ENCODE data around the gene CTU2. TPM values are rescaled to one million over a fixed set of nuclear protein-coding genes. Genes with fewer than 3 reads are reported as not detected.

CTU2 gene
- total and polyA plus RNA-seq, 2 of the 8 experiments (the other 6 are each of a cell fraction or from before 2014, with no cell fraction given) = 32.7 to 42.9 TPM

- peaks cover 0 to 9% (median 4%) of the 10 kb centered on the region in 4 experiments; a peak in 3 of 8 replicates for H3K36me3 ChIP-seq (ENCODE audit: control insufficient read depth in 2 of 4, insufficient read depth in 4 of 4, low read length in 3 of 4)
- ChIA-PET CTCF (ENCODE audit: partially characterized antibody) (interaction anchor here (1.9 to 2.3 kb wide), 2 partner anchors 12 to 20 kb away, joined by 8 to 9 read pairs; no protein-coding TSS in a partner anchor), POLR2A (ENCODE audit: partially characterized antibody) (no interaction called here)
- no peaks in the 10 kb centered on the region for H3K23me2 ChIP-seq (ENCODE audit: low read depth, low read length)
- 78% methylated on average over 10 of the region's 10 CpGs; no CpG with 5 or more reads in 1 of the 2 experiments for WGBS, 2 experiments (ENCODE audit: extremely low coverage in 1 of 2, insufficient coverage in 1 of 2, insufficient read length in 1 of 2, insufficient replicate concordance in 2 of 2, low coverage in 1 of 2, low lambda C conversion rate in 2 of 2, missing lambda C conversion rate in 1 of 2)
- H4K20me1 ChIP-seq (replicated peaks in 1 of 2; ENCODE audit: control insufficient read depth in 1 of 2, insufficient read depth in 2 of 2, low read length in 2 of 2) = peaks cover 0 to 1% of the 10 kb centered on the region in 2 experiments
- H3K14ac ChIP-seq (ENCODE audit: insufficient read length) = no peak overlapping the region
- H2BK15ac ChIP-seq (ENCODE audit: low read length) = no peak overlapping the region
- H3K79me1 ChIP-seq (ENCODE audit: low read depth, low read length) = no peaks in the 10 kb centered on the region
- H2BK12ac ChIP-seq (ENCODE audit: low read depth, low read length) = no peak overlapping the region
- H3K4ac ChIP-seq (replicated peaks; ENCODE audit: insufficient read length, low read depth, low read length) = no peak overlapping the region
- H3K56ac ChIP-seq (replicated peaks; ENCODE audit: insufficient read length, low read depth, low read length) = no peak overlapping the region
- H2AFZ ChIP-seq (ENCODE audit: low read length) = no peak overlapping the region
- H3K18ac ChIP-seq (ENCODE audit: extremely low read depth, low read length) = no peak overlapping the region
- TF ChIP-seq KDM5A (IDR thresholded peaks at IDR 0.05; ENCODE audit: low read length) = no peak
- no peak for TF ChIP-seq KDM4A (IDR thresholded peaks at IDR 0.05; ENCODE audit: low read depth, low read length, severe bottlenecking)
- no peak overlapping the region for H2BK20ac ChIP-seq (ENCODE audit: low read length)
- H2AK5ac ChIP-seq (ENCODE audit: low read depth, low read length) = no peak overlapping the region
- H3K4me2 ChIP-seq (ENCODE audit: insufficient read depth in 1 of 2, low read depth in 2 of 2, low read length in 2 of 2) = no peak overlapping the region
- H3K4me3 ChIP-seq (ENCODE audit: extremely low read depth in 1 of 4, insufficient read depth in 2 of 4, low read depth in 3 of 4, low read length in 4 of 4) = no peak overlapping the region
- no peaks in the 10 kb centered on the region for H3K9me3 ChIP-seq (ENCODE audit: insufficient read depth in 2 of 2, low read depth in 1 of 2, low read length in 1 of 2)
- H3K23ac ChIP-seq (ENCODE audit: insufficient read length) = no peak overlapping the region
- H4K5ac ChIP-seq (ENCODE audit: insufficient read length, low read depth, low read length) = no peak overlapping the region
- H3K27ac ChIP-seq (ENCODE audit: low read depth, low read length) = no peak overlapping the region
- no peaks in the 10 kb centered on the region for H3K79me2 ChIP-seq (ENCODE audit: control insufficient read depth in 1 of 2, insufficient read depth in 2 of 2, low read length in 2 of 2)
- no peaks in the 10 kb centered on the region; a peak in 2 of 7 replicates for H3K27me3 ChIP-seq (replicated peaks in 1 of 4; ENCODE audit: control insufficient read depth in 3 of 4, extremely low read depth in 1 of 4, insufficient read depth in 3 of 4, low read length in 3 of 4)
- no peak overlapping the region for H4K8ac ChIP-seq (ENCODE audit: extremely low read depth, insufficient read depth, low read length)
- peaks cover 0 to 2% (median 0%) of the 10 kb centered on the region in 4 experiments; a peak in 3 of 7 replicates for H3K4me1 ChIP-seq (replicated peaks in 1 of 4; ENCODE audit: control insufficient read depth in 3 of 4, insufficient read depth in 4 of 4, low read length in 3 of 4)
- H2BK120ac ChIP-seq (replicated peaks; ENCODE audit: low read depth, low read length) = no peak overlapping the region
- H2BK5ac ChIP-seq (ENCODE audit: low read depth, low read length) = no peak overlapping the region
- H4K91ac ChIP-seq (replicated peaks; ENCODE audit: insufficient read length, low read length) = no peak overlapping the region
- FAIRE-seq (no peak), DNase-seq (ENCODE audit: low read depth in 1 of 2, low spot score in 2 of 2) (no peak)
- no peak overlapping the region for H3K9ac ChIP-seq (replicated peaks in 1 of 4; ENCODE audit: extremely low read depth in 1 of 4, low read depth in 3 of 4, low read length in 3 of 4)
These were observed 13.4 kb upstream of the CTU2 start for GRCh38 chr16:88692861-88693260.

Measured in H1 (cell line).